ENCODE data around the gene PRPF6. TPM values are rescaled to one million over a fixed set of nuclear protein-coding genes. Genes with fewer than 3 reads are reported as not detected.

The PRPF6 gene
- total RNA-seq, 3 donors from 2014 or later: 51.2 to 64.4 (median 59.1) TPM

- no peak overlapping the region for H3K4me3 ChIP-seq
- peaks cover 10% of the 10 kb centered on the region for H3K4me1 ChIP-seq (ENCODE audit: low read depth)
- DNase-seq: peak in 2 of 3 donors; percentile 21 to 46
- TF ChIP-seq CTCF (IDR thresholded peaks at IDR 0.05): no peak
- intact Hi-C loops (cut with DNase I, micrococcal nuclease): no loop called here
- no peaks in the 10 kb centered on the region for H3K9me3 ChIP-seq
- no peak for ATAC-seq
- no peaks in the 10 kb centered on the region for H3K36me3 ChIP-seq (ENCODE audit: low read depth)
Measured at GRCh38 chr20:63961664-63962425, 19.1 kb upstream of the PRPF6 start.

DNA sequence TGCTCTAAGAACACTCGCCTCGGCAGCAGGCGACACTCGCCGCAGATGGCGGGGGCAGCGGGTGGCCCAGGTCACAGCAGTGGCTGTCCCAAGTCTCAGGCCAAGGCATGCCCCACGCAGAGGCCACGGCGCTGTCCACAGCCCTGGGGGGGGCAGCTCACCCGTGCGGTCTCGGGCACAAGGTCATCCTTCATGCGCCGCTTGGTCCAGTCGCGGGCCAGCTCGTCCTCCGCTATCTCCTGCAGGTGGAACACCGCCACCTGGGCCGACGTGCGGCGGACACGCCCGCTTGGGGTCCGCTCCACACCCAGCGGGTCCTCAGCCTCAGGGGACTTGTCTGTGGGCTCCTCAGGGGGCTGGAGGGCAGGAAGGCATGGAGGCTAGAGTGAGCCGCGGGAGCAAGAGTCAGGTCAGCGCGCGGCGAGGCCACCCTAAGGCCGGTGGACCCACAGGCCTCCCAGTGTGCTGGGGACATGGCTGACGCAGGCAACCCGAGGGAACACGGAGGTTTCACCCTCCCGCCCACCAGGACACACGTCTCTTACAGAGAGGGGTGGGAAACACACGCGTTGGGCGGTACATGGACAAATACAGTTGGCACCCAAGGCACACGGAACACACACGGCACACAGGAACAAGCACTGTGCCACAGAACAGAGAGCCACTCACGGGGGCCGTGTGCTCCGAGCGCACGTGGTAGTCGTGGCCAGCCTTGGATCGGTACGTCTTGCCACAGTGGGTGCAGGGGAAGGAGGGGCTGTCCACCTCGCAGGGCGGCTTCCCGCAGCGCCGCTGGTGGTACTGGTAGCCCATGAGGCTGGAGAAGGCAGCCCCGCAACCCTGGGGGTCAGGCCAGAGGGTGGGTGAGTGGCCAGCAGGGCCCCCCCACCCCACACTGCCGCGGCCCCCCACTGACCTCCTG, 18.2 kb upstream of the PRPF6 start:
- Histone ChIP-seq H3K4me1 (ENCODE audit: low read depth) (peaks cover 2% of the 10 kb centered on the region), H3K9me3 (no peaks in the 10 kb centered on the region), H3K36me3 (ENCODE audit: low read depth) (no peaks in the 10 kb centered on the region), H3K4me3 (no peak overlapping the region)
- intact Hi-C loops (cut with DNase I, micrococcal nuclease): no loop called here
- no peak for TF ChIP-seq CTCF (IDR thresholded peaks at IDR 0.05)
- peak in 2 of 3 donors; percentile 31 to 59 for DNase-seq
- no peak for ATAC-seq

- Histone ChIP-seq H3K4me3 (no peak overlapping the region), H3K9me3 (no peaks in the 10 kb centered on the region), H3K4me1 (ENCODE audit: low read depth) (no peaks in the 10 kb centered on the region), H3K36me3 (ENCODE audit: low read depth) (no peaks in the 10 kb centered on the region)
- no peak for TF ChIP-seq CTCF (IDR thresholded peaks at IDR 0.05)
- intact Hi-C loops (cut with DNase I, micrococcal nuclease): no loop called here
- no peak for ATAC-seq
- peak in 2 of 3 donors; percentile 31 to 52 for DNase-seq
Measured at GRCh38 chr20:63963348-63963741, 17.6 kb upstream of the PRPF6 start.

DNA sequence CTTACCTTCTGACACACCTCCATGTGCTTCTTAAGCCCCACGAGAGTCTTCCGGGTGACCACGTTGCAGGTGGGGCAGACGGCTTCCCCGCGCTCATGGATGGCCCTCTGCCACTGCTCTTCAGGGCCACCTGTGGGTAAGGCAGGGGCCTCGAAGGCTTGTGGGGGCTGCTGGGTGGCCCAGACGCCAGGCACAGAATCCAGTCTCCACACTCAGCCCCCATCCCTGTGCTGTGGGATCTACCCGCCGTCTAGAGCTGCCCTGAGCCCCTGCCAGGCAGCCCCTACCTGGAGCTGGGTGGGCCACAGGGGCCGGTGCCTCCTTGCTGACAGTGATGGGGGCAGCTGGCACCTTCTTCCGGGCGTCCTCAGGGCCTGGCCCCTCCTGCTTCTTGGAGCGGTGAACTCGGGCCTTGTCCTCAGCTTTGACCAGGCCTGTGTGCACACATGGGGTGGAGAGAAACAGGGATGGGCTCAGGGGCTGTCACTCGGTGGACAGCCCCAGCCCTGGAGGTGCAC, 17.1 kb upstream of the PRPF6 start:
- no peak for ATAC-seq
- peak in 1 of 3 donors; percentile 42 for DNase-seq
- no peak for TF ChIP-seq CTCF (IDR thresholded peaks at IDR 0.05)
- intact Hi-C loops (cut with DNase I, micrococcal nuclease): no loop called here
- Histone ChIP-seq H3K36me3 (ENCODE audit: low read depth) (no peaks in the 10 kb centered on the region), H3K4me1 (ENCODE audit: low read depth) (peaks cover 4% of the 10 kb centered on the region), H3K9me3 (no peaks in the 10 kb centered on the region), H3K4me3 (no peak overlapping the region)

DNA sequence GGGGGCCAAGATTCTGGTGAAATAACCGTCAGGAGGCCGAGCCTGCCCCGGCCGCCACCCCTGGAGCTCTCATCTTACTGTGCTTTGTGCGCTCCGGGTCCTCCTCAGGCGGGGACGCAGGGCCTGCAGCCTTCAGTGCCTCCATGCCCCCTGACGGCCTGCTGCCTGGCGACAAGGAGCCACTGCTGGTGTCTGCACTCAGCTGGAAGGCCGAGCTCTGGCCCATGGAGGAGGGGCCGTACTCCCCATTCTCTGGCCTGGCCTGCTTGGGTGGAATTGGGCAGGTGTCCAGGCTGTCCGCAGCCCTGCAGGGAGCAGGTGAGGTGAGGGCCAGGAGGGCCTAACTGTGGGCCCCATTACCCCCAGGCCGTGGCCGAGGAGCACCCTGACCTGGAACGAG, 16.5 kb upstream of the PRPF6 start:
- DNase-seq (peak in 2 of 3 donors; percentile 25 to 46), ATAC-seq (no peak)
- intact Hi-C loops (cut with DNase I, micrococcal nuclease): no loop called here
- no peak for TF ChIP-seq CTCF (IDR thresholded peaks at IDR 0.05)
- H3K36me3 ChIP-seq (ENCODE audit: low read depth): no peaks in the 10 kb centered on the region
- H3K4me1 ChIP-seq (ENCODE audit: low read depth): peaks cover 7% of the 10 kb centered on the region
- no peak overlapping the region for H3K4me3 ChIP-seq
- no peaks in the 10 kb centered on the region for H3K9me3 ChIP-seq

All from mucosa of descending colon (tissue), 3 donors.